ENCODE results near the gene TSPYL1. TPM values are rescaled to one million over a fixed set of nuclear protein-coding genes. Genes with fewer than 3 reads are reported as not detected.

Gene TSPYL1
- total RNA-seq, 1 donor from 2014 or later: 52.7 TPM

GRCh38 chr6:116265041-116265829, 14.5 kb downstream of the TSPYL1 start:
- no peak for ATAC-seq
- no peak for DNase-seq (ENCODE audit: low spot score)

GRCh38 chr6:116263353-116263752, 16.4 kb downstream of the TSPYL1 start:
- ATAC-seq (no peak), DNase-seq (ENCODE audit: low spot score) (no peak)

DNA sequence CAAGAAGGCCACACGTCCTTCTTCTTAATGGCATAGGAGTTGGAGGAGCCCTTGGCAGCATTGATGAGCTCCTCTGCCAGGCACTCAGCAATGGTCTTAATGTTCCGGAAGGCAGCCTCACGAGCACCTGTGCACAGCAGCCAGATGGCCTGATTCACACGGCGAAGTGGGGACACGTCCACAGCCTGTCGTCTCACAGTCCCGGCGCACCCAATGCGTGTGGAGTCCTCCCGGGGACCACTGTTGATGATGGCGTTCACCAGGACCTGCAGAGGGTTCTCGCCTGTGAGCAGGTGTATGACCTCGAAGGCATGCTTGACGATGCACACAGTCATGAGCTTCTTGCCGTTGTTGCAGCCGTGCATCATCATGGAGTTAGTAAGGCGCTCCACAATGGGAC, 21.2 kb downstream of the TSPYL1 start:
- no peak for DNase-seq (ENCODE audit: low spot score)
- no peak for ATAC-seq

DNA sequence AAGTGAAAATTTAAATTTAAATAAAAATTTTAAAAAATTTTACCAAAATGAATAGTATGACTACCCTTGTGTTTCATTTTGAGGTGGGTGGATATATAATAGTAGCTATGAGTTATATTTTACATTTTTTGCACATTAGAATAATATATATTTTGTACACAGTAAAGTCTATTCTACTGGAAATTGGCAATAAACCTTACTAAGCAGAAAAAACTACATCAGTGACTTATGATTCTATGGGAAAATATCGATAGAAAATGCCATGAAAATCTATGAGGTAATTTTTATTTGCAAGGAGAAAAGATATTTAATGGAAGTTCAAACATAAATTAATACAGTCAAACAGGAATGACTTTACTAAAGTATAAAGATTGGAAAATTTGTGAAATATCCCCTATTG, 23.0 kb downstream of the TSPYL1 start:
- ATAC-seq (no peak), DNase-seq (ENCODE audit: low spot score) (no peak)

- DNase-seq (ENCODE audit: low spot score) (peak; percentile 54), ATAC-seq (peak; percentile 68)
Observed at GRCh38 chr6:116255246-116255800, 24.4 kb downstream of the TSPYL1 start.

DNA sequence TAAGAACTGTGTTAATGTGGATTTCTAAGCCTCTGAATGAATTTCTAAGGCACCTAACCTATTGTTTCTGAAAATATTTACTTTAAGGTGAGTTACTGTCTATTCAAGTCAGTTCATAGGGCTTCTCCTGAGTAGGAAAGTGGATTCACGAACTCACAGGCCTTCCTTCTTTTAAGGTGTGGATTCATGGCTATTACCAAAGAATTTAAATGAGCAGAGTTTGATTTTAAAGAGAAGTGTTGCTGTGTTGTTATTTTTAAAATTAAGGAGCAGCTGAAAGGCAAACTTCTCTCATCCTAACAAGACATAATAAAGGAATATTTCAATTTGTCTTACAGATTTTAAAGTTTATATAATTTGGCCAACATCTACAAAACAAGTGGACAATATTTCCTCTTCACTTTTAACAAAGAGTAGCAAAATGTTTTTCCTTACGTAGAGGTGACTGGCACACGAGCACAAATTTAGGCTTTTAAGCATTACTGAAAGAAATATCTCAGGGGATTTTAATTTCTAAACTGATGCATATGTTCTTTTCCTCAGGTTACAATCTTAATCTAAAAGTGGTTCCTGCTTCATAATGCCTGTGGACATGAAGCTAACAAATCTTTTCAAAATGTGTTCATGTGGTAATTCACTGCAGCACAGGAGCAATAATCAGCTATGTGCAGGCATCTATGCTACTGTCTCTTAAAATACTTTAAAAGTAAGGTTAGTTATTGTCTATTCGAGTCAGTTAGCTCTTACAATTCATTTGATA, 25.3 kb downstream of the TSPYL1 start:
- DNase-seq (ENCODE audit: low spot score) (no peak), ATAC-seq (no peak)

DNA sequence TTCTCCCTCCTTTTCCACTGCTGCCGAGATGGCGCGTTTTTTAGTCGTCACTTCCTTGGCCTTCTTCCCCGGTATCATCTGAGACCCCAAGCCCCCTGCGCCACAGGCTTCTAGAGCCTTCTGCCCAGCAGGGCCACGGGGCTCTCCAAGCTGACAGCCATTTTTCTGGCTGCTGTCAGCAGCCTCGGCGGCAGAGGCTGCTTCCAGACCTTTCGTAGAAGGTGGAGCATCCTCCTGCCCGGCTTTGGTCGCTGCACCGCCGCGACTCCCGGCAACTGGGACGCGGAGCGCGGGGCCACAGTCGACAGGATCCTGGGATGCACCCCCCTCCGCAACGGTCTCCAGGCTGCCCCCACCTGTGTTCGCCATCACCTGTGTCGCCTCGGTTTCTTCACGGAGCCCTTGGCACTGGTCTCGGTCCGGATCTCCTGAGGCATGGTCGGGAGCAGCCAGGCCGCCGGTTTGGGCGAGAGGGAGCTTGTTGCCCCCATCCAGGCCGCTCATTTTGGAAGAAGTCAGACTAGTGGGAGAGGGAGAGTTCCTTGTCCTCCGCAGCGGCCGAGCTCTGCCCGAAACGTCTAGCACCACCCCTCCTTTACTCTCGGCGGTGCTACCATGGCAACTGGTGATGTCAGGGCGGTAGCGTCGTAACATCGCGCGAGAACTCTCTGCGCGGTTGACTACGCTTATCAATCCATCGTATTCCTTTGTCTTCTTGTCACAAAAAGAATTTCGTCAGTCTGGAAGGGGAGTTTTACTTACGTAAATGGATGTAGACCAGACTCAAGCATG, 26.0 kb downstream of the TSPYL1 start, which contains the start of gene TSPYL4:
Gene TSPYL4, minus strand, starts transcription at position 571 of the 792 bp plus-strand sequence. Its CDS starts 67 bp downstream, at position 504.
- DNase-seq (ENCODE audit: low spot score) (peak; percentile 95), ATAC-seq (peak; percentile 88)

- DNase-seq (ENCODE audit: low spot score): no peak
- ATAC-seq: peak; percentile 23
Observed at GRCh38 chr6:116253188-116253504, 26.6 kb downstream of the TSPYL1 start.

GRCh38 chr6:116251568-116252384, 28.0 kb downstream of the TSPYL1 start:
- ATAC-seq: no peak
- DNase-seq (ENCODE audit: low spot score): no peak

DNA sequence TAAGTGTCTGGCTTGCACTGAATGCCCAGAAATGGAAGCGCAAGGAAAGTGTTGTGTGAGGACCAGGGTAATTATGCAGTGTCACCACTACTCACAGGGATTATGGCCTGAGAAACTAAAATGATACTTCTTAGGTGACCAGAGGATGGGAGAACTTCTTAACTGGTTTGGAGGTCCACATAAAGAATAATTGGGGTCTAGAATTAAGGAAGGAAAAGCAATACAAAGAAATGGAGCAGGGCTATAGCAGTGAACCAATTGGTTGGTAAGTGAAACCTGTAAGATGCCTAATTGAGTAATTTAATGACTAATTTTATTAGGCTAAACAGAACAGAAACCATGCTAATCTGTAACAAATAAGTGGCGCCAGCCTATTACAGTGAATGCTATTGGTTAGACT, 31.2 kb downstream of the TSPYL1 start:
- ATAC-seq (no peak), DNase-seq (ENCODE audit: low spot score) (no peak)

- ATAC-seq (peak; percentile 79), DNase-seq (ENCODE audit: low spot score) (no peak)
Observed at GRCh38 chr6:116247285-116247684, 32.4 kb downstream of the TSPYL1 start.

GRCh38 chr6:116246089-116246488, 33.6 kb downstream of the TSPYL1 start:
- DNase-seq (ENCODE audit: low spot score) (no peak), ATAC-seq (no peak)

DNA sequence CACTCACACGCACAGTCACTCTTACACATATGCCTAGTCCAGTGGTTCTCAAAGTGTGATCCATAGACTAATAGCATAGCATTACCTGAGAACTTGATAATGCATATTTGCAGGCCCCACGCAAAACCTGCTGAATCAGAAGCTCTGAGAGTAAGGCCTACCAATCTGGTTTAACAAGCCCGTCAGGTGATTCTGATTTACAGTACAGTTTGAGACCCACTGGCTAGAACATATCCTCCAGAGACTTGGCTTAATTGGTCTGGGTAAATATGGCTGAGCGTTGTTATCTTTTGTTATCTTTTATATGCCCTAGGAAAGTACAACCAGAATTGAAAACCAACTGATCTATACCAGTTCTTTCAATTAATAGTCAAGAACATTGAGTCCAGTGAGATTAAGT, 35.4 kb downstream of the TSPYL1 start:
- ATAC-seq: no peak
- DNase-seq (ENCODE audit: low spot score): no peak

DNA sequence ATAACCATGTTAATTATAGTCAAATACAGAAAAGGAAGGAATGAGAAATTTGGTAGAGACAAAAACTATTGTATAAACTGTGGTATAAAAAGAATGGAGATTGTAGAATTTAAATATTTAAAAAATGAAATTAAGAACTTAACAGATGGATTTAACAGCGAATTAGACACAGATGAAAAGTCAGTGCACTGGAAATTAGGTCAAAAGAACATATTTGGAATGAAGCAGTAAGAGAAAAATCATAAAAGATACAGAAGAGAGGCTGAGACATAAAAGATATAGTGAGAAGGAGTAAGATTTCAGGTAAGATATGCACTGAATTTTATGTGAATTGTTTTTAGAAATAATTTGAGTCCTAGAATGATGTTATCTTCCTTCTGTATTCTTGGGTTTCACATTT, 39.9 kb downstream of the TSPYL1 start:
- no peak for ATAC-seq
- no peak for DNase-seq (ENCODE audit: low spot score)

- ATAC-seq (no peak), DNase-seq (ENCODE audit: low spot score) (no peak)
Observed at GRCh38 chr6:116239256-116239655, 40.5 kb downstream of the TSPYL1 start.

DNA sequence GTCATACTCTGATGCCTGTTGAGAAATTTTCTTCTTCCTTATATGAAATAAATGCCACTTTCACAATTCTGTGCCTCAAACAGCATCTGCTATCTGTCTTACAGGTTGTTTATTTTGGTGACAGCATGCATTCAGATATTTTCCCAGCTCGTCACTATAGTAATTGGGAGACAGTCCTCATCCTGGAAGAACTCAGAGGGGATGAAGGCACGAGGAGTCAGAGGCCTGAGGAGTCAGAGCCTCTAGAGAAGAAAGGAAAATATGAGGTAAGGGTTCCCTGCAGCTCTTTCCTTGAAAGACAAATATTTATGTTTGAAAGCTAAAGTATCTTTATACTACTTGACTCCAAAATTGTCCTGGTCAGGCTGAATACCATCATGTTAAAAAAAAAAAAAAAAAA, 41.6 kb downstream of the TSPYL1 start:
- no peak for ATAC-seq
- no peak for DNase-seq (ENCODE audit: low spot score)

- ATAC-seq (no peak), DNase-seq (ENCODE audit: low spot score) (no peak)
Observed at GRCh38 chr6:116234689-116235088, 45.0 kb downstream of the TSPYL1 start.

GRCh38 chr6:116229287-116229913, 50.3 kb downstream of the TSPYL1 start:
- DNase-seq (ENCODE audit: low spot score) (no peak), ATAC-seq (peak; percentile 44)

Data from left lobe of liver (tissue), 2 donors.